ENCODE data around the gene SLIT2. TPM values are rescaled to one million over a fixed set of nuclear protein-coding genes. Genes with fewer than 3 reads are reported as not detected.
A peak's percentile ranks its signal among the peaks of the same experiment; 100 is the strongest.

The SLIT2 gene
- 11.0 TPM for total RNA-seq

DNA sequence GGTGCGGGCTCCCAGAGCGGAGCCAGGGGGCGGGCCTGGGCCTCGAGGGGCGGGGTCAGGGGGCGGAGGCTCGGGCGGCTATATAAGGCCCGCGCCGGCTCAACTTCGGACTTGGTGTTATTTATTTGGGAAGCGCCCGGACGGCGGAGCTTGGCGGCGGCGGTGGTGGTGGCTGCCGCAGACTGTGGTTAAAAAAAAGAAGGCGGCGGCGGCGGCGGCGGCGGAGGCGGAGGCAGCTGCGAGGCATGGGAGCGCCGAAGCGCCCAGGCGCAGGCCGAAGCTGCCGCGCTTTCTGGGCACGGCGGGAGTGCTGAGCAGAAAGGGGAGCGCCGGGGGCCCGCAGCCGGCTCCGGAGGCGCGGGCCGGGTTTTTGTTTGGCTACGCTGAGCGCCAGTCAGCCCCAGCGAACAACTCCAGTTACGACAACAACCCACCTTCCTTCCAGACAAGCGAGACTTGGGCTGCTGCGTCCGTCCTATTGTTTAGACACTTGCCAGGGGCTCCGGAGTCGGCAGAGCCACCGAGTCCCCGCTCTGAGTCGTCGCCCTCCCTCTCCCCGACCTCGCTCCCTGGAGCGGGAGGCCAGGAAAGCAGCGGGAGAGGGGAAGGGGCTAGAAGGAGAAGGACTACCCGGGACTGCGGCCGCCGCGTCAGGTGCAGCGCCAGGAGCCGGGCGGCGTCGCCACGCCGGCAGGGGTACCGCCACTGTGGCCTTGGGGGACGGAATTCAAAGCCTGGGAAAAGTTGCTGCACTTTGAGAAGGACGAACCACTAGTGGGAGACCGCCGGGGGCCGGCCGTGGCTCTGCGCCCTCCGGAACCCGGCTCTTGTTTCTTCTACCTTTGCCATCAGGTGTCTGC, at the start of gene SLIT2:
Gene SLIT2 (plus strand): TSS at position 110 of the 860 bp plus-strand sequence. CDS start 1,911 bp downstream, outside the sequence.
- DNase-seq (ENCODE audit: low spot score in 2 of 2) = peak; percentile 87 to 89
- no peak for FAIRE-seq

DNA sequence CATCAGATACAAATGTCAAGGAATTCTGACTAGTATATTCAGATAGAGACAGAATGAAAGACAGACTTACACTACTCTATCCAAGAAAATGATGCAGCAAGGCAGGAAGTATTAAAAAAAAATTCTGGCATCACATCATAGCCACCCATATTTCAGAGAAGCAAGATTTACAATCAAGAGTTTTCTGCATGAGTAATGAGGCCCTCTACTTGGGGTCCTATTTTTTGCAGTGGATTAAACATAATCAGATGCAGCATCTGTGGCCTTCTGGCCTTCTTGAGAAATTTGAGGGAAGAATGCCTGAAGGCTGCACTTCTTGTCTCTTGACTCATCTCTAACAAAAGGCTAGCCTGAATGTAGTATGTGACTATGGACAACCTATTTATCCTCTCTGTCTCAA, 48.2 kb upstream of the SLIT2 start:
- FAIRE-seq (no peak), DNase-seq (ENCODE audit: low spot score in 2 of 2) (no peak)

DNA sequence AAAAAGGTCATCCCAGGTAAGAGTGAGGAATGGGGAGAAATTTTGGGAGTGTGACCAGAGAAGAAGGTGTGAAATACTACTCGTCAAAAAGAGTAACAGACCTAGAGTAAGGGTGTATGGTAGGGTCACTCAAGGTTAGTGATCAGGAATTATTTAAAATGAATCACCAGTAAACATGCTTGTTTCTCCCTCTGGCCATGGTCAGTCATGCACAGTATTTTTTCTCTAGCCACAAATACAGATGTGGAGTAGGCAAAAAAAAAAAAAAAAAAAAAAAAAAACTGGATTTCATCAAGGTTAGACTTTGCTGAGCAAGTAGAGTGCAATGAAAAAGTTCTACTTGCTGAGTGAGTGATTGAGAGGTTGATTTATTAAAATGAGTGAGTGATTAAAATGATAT, 34.2 kb upstream of the SLIT2 start:
- FAIRE-seq = no peak
- no peak for DNase-seq (ENCODE audit: low spot score in 2 of 2)

GRCh38 chr4:20217951-20218350, 33.8 kb upstream of the SLIT2 start:
- no peak for DNase-seq (ENCODE audit: low spot score in 2 of 2)
- FAIRE-seq = no peak

DNA sequence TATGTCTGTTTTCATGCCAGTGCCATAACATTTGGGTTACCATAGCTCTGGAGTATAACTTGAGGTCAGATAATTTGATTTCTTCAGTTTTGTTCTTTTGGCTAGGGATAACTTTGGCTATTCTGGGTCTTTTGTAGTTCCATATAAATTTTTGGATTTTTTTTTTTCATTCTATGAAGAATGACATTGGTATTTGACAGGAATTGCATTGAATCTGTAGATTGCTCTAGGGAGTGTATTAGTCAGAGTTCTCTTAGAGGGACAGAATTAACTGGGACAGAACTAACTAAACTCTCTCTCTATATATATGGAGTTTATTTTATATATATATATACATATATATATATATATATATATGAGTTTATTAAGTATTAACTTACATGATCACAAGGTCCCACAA, 32.2 kb upstream of the SLIT2 start:
- DNase-seq (ENCODE audit: low spot score in 2 of 2) = no peak

DNA sequence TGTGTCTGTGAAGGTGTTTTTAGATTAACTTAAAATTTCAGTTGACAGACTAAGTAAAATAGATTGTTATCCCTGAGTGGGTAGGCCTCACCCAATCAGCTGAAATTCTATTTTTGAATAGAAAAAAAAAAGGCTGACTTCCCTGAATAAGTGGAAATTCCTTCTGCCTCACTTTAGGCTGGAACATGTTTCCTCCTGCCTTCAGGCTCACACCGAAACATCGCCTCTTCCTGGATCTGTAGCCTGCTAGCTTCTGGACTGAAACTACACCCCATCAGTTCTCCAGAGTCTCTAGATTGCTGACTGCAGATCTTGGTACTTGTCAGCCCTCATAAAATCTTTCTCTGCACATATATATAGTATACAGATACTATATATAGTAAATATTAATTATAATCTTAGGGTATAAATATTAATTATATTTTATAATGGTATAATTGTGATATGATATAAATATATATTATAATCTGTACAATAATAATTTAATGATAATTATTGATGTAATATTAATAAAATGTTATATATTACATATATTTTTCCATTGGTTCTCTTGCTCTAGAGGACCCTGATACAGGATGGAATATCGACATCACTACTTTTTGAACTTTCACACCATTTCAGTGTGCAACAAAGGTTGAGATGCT, 13.7 kb upstream of the SLIT2 start:
- FAIRE-seq (peak; percentile 64), DNase-seq (ENCODE audit: low spot score in 2 of 2) (no peak)

More for the DNA sequence above, 32.2 kb upstream of the SLIT2 start:
- no peak for FAIRE-seq

GRCh38 chr4:20248155-20248558, 3.5 kb upstream of the SLIT2 start:
- FAIRE-seq (peak; percentile 31), DNase-seq (ENCODE audit: low spot score in 2 of 2) (no peak)

DNA sequence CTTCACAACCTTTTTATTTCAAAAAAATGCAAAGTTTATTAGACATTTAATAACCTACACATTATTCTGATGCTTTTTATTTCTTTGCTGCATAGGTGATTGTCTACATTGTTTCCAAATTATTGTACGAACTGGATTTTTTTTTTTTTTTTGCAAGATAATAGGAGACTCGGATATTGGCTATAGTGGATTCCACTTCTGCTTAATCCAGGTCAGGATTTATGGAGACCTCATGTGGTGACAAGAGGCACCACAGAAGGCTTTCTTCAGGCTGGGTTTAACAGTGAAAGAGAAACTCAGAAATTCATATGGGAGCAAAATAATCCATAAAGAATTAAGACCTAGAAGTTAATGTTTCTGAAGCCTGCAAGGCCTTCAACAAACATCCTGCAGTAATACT, 2.4 kb upstream of the SLIT2 start:
- DNase-seq (ENCODE audit: low spot score in 2 of 2) = no peak
- FAIRE-seq = peak; percentile 19

GRCh38 chr4:20251031-20251795, 492 bp upstream of the SLIT2 start:
- FAIRE-seq (no peak), DNase-seq (ENCODE audit: low spot score in 2 of 2) (no peak)

DNA sequence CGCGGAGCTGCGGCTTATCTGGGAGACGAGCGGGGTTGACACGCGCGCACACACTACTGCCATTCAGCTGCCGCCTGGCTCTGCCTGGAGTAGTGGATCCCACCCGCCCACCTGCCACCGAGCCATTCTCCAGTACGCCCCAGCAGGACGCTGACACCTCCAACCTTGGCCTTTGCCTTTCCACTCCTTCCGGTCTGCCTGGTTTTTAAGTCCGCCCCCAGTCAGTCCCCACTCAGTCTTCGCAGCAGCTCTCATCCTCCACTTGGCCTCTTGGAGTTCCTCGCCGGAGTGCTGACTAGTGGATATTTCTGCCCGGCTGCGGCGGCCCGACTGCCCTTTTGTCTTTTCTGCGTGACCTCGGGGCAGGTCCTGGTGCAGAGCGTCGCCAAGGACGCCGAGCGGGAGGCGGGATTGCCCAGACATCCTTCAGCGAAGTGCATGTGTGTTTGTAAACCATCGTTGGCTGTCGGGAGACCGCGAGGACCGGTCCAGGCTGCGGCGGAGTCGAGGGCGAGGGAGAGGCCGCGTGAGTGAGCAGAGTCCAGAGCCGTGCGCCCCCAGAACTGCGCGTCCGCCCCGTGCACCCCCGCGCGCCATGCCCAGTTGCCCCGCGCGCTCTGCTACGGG, 1.1 kb downstream of the SLIT2 start:
- DNase-seq (ENCODE audit: low spot score in 2 of 2) (no peak), FAIRE-seq (no peak)

GRCh38 chr4:20253283-20253734, 1.6 kb downstream of the SLIT2 start:
- FAIRE-seq = no peak
- DNase-seq (ENCODE audit: low spot score in 2 of 2) = no peak

DNA sequence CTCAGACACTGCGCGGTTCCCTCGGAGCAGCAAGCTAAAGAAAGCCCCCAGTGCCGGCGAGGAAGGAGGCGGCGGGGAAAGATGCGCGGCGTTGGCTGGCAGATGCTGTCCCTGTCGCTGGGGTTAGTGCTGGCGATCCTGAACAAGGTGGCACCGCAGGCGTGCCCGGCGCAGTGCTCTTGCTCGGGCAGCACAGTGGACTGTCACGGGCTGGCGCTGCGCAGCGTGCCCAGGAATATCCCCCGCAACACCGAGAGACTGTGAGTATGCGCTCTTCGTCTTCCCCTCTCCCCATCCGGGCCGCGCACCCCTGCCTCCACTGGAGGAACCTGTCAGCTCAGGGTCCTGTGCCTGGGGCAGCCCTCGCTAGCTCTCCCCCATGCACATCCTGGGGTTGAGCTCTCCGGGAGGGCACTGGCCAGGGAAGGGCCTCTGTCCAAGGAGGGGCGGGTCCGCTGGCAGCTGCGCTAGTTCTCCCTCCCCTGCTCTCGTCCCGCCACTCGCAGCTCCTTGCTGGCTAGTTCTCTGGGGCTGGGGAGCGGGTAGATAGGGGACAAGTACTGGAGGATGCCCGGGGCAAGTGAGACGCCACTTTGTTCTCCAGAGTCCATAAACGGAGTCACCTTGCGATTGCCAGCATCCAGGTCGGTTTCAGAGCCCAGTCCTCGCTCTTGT, 2.2 kb downstream of the SLIT2 start:
- no peak for FAIRE-seq
- DNase-seq (ENCODE audit: low spot score in 2 of 2) = no peak

DNA sequence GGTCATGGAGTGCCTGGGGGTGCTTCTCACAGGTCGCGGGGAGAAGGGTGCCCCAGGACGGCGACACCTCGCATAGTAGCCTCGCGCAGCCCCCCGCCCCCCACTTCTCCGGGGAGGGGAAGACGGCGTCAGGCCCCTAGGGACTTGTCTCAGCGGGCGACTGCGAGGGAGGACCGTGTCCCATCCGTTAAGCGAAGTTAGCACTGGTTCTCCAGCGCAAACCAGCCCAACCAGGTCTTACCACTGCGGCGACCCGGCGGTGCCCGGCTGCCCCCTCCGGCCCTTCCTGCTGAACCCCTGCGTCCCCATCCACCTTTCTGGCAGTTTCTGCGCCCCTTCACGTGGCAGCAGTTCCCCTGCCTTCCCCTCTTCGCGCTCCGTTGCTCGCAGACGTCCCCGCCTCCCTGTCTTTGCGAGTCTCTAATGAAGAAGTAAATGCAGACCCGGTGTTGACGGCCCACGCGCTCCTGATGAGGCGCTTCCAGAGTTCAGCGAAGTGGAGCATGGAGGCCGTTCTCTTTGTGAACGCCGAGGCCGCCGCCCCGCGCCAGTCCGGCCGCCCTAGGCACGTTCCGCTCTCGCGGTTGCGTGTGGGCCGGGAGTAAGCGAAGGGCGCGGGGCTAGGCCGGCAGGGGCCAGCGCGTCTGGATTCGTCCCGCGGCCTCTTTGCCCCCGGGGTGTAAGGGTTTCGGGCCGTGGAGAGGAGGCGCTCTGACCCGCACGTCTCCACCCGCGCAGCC, 3.0 kb downstream of the SLIT2 start:
- DNase-seq (ENCODE audit: low spot score in 2 of 2) = no peak
- no peak for FAIRE-seq

DNA sequence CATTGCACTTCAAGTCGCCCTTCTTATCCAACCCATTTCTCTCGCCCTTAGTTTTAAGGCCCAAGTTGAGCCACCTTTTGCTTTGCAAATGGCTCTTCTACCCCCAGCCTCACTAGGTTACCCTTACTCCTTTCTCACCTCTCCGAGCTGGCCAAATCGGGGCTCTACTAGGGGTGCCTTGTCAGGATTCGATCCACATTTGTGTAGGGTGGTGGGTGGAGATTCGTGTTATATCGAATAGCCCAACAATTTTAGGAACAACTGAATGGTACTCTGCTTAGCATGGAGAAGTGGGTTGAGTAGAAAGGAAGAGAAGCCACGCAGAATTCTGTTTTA, 3.5 kb downstream of the SLIT2 start:
- DNase-seq (ENCODE audit: low spot score in 2 of 2) = no peak
- FAIRE-seq = no peak

DNA sequence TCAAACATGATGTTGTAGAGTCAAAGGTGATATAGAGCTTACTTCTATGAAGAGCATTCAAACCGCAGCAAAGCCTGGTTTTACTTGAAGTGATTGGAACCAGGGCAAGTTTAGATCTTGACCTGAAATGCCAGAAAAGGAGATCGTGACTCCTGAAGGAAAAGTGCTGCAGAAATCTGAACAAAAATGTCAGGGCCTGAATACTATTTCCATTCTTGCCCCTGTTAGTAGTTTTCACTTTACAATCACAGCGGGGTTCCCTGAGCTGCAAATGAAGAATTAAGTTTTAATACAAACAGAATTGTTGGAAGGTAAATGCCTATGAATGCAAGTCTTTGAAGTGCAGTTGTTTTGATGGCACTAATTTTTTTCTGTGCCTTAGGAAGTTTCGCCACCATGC, 4.1 kb downstream of the SLIT2 start:
- no peak for DNase-seq (ENCODE audit: low spot score in 2 of 2)
- no peak for FAIRE-seq

- FAIRE-seq = no peak
- no peak for DNase-seq (ENCODE audit: low spot score in 2 of 2)
Measured at GRCh38 chr4:20256381-20256881, 4.7 kb downstream of the SLIT2 start.

DNA sequence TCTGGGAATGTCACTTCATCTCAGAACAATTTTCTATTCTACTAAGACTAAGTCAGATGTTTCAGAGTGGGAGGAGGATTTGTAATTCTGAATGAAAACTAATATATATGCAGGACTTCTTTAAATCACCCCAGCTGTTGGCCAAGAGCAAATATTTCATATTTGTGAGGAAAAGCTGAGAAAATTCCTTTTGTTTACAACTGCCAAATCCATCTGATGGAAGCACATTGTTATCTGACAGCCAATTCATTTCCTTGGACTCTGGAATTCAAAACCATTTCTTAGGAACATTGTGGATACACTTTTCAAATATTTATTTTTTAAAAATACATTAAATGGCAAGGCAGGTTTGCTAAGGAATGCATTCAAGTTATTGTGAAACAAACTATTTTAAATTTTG, 8.0 kb downstream of the SLIT2 start:
- no peak for FAIRE-seq

DNA sequence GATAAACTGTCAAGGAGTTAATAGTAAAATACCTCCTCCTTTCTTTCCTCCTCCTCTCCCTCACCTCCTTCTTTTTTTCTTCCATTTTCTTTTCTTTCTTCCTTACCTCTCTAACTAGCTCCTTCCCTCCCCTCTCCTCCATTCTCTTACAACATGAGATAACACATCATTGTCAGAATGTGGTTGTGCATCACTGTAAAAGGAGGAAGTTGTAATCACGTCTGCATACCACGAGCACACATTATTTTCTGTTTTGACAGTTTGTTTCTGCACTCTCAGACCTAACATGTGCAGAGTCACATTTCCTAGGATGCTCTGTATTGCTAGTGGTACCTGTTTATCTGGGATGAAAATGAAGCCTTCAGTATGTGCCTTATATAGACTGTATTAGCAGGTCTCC, 9.1 kb downstream of the SLIT2 start:
- FAIRE-seq (no peak), DNase-seq (ENCODE audit: low spot score in 2 of 2) (no peak)

More for the DNA sequence above, 8.0 kb downstream of the SLIT2 start:
- DNase-seq (ENCODE audit: low spot score in 2 of 2) = no peak

- FAIRE-seq = no peak
Measured at GRCh38 chr4:20262221-20262620, 10.5 kb downstream of the SLIT2 start.

More at GRCh38 chr4:20262221-20262620, 10.5 kb downstream of the SLIT2 start:
- DNase-seq (ENCODE audit: low spot score in 2 of 2) = no peak
